Tongue (tissue), 2 donors: ENCODE results near the gene KIF1B. TPM values are rescaled to one million over a fixed set of nuclear protein-coding genes. Genes with fewer than 3 reads are reported as not detected.
"Not testable (repeated sequence)": the region's sequence is repeated elsewhere in the genome, so short reads cannot be mapped to it uniquely, and the experiment has no call there.

Experiments
- DNase-seq: peaks from one replicate; pipeline ENCODE4 v3.0.0-alpha.2; 2015
- total RNA-seq: library from RNA; depleted of rRNA; stranded (reverse); fragments of >200 nt; gene quantifications from one replicate; pipeline ENCODE4 v1.2.3, GENCODE V29; 2014

Gene KIF1B
- total RNA-seq, 1 donor from 2014 or later: 301 TPM

- DNase-seq: peak; percentile 85
These were observed 177.5 kb downstream of the KIF1B start for GRCh38 chr1:10387677-10388386.

- no peak for DNase-seq
These were observed 178.0 kb downstream of the KIF1B start for GRCh38 chr1:10388387-10388715.

DNA sequence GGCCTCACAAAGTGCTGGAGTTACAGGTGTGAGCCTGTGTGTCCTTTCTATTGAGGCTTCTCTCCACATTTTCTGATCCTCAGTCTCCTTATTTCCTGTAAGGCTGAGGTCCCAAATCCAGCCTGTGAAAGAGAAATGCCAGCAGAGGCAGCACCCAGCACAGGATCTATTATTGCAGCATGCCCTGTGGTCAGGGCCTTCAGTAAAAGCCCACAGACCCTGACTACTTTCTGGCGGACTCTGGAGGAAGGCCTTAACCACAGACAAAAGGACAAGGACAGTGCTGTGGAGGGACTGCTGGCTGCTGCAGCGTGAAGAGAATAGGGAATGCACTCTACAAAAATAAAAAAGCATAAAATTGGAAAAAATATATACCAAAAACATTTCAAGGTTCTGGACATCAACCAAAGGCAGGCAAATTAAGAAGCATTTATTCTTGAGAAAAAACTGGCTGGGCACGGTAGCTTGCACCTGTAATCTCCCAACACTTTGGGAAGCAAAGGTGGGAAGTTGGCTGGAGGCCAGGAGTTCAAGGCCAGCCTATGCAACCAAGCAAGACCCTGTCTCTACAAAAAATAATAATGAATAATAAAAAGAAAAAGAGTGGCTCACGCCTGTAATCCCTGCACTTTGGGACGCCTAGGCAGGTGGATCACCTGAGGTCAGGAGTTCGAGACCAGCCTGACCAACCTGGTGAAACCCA, 179.1 kb downstream of the KIF1B start:
- no peak for DNase-seq

DNA sequence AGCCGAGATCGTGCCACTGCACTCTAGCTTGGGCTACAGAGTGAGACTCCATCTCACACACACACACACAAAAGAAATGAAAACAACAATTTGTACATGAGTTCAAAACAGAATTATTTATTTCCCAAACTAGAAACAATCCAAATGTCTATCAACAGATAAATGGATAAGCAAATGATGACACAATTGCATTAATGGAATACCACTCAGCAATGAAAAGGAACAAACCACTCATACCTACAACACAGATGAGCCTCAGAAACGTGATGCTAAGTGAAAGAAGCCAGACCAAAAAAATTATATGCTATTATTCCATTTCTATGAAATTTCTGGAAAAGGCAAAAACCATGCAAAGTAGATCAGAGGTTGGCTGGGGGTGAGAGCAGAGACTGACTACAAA, 186.5 kb downstream of the KIF1B start:
- DNase-seq: no peak

- no peak for DNase-seq
These were observed 187.9 kb downstream of the KIF1B start for GRCh38 chr1:10398278-10398733.

DNA sequence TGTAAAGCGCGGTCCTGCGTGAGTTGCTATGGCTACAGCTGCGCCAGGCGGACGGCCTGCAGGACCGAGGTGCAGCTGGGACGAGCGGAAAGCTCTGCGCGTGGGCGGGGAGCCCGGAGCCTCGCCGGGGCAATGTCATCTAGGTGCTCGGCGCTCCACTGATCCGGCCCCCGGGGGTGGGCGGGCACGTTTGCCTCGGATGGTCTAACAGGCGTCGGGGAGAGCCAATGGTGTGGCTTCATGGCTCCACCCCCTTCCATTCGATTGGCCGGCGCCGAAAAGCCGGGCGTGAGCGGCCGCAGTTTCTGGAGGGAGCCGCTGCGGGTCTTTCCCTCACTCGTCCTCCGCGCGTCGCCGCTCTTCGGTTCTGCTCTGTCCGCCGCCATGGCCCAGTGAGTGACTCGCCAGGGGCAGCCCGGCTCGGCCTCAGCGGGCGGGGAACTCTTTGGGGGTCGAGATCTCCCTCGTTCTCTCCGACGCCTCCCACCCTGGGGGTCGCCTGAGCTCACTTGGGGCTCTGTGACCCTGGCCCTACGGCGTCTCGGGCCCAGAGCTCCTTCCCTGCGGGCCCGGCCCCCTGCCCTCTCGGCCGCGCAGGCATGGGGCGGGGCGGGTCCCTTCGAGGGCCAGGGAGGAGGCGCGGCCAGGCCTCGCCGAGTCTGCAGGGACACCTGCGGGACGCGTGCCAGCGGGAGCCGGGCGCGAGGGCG, 188.5 kb downstream of the KIF1B start, which contains the start of gene PGD:
PGD (plus strand) TSS at position 331 of the 710 bp plus-strand sequence; CDS start at position 385, 54 bp downstream.
- peak; percentile 99 for DNase-seq

- DNase-seq: no peak
These were observed 189.1 kb downstream of the KIF1B start for GRCh38 chr1:10399444-10399941.

GRCh38 chr1:10400013-10400412, 189.6 kb downstream of the KIF1B start:
- no peak for DNase-seq

DNA sequence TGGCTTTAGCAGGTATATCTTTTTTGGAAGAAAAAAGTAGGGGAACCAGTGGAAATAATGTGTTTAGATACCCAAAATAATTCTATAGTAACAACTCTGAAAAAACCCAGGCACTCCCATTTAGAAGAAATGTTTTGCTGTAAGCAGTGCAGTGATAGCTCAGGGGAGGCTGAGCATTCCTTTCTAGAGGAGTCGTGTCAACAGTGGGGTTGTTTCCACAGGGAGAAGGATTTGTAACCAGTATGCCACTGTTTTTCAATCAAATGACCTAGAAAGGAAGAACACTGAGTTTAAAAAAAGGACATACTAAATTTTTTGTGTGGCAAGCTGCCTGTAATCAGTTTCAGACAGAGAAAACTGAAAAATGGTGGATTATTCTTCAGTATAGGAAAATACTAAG, 190.9 kb downstream of the KIF1B start:
- DNase-seq: no peak

GRCh38 chr1:10402729-10403274, 192.4 kb downstream of the KIF1B start:
- DNase-seq: no peak

- DNase-seq: no peak
These were observed 196.8 kb downstream of the KIF1B start for GRCh38 chr1:10407201-10407600.

DNA sequence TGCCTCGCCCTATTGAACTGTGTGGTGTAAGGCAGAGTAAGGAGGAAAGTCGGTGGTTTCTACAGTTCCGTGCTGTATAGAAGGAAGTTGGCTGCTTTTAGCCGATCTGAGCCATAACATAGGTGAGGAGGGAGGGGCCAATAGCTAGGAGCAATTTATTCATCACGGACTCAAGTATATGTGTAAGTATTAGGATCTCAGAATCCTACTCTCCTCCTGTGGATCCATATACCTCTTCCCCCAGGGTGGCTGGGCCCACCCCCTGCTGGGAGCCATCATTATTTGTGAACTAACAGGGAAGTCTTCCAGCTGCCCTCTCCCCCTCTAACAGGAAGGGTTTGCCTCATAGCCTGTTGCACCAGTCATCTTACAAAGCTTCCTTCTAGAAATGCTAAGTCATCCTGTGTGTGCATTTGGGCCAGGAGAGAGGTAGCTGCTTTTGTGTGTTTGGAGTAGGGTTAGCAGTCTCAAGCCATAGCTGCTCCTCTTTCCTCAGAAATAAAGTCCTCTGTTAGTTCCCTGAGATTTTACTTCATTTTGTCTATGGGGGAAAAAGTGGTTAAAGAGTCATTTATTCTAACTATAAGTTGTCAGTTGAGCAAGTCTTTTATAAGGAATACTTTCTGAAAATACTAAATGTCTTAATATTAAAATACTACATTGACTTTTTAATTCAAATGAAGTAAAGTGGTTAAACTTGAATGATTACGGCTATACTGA, 205.0 kb downstream of the KIF1B start:
- no peak for DNase-seq

DNA sequence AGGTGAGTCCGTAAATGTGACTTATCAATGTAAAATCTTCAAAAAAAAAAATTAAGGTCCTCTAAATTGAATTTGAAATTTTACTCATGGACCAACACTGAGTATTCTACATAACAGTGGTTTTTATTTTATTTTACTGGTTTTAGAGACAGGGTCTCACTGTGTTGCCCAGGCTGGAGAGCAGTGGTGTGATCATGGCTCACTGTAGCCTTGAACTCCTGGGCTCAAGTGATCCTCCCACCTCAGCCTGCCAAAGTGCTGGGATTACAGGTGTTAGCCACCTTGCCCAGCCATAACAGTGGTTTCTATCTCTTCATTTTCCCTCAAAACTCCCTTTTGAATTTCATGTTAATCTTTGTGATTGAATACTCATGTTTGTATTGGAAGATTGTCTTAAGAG, 205.6 kb downstream of the KIF1B start:
- DNase-seq: not testable (repeated sequence)

DNA sequence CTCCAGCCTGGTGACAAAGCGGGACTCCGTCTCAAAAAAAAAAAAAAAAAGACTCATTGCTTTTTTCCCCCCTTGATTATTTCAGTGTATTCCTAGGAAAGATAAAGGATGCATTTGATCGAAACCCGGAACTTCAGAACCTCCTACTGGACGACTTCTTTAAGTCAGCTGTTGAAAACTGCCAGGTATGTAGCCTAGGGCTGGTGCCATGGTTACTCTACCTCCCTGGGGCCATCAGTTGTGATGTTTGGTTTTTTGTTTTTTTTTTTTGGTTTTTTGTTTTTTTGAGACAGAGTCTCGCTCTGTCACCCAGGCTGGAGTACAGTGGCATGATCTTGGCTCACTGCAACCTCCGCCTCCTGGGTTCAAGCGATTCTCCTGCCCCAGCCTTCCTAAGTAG, 208.4 kb downstream of the KIF1B start:
- not testable (repeated sequence) for DNase-seq

DNA sequence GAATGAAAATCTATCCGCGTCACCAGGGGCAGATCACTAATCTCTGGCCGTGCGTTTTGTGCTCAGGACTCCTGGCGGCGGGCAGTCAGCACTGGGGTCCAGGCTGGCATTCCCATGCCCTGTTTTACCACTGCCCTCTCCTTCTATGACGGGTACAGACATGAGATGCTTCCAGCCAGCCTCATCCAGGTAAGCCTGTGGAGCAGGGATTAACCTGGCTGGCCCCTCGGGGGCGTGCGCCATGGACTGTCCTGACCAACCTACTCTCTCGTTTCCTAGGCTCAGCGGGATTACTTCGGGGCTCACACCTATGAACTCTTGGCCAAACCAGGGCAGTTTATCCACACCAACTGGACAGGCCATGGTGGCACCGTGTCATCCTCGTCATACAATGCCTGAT, 209.0 kb downstream of the KIF1B start:
- no peak for DNase-seq

- no peak for DNase-seq
These were observed 211.3 kb downstream of the KIF1B start for GRCh38 chr1:10421637-10422036.

- DNase-seq: peak; percentile 80
These were observed 213.7 kb downstream of the KIF1B start for GRCh38 chr1:10424034-10424433.

DNA sequence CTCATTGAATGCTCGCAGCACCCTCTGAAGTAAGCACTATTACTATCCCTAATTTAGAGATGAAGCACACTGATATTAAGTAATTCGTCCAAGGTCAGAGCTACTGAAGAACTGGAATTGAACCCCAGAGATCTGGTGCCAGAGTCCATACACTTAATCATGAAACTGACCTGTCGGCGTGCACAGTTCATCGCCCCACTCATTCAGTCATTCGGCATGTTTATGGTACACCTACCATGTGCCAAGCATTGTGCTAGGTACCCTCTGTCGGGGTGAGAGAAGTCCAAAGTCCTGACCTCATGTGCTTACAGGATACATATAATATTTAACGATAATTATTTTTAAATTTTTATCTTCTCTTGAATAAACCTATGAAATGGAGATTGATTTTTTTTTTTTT, 214.3 kb downstream of the KIF1B start:
- no peak for DNase-seq

GRCh38 chr1:10425826-10426534, 215.6 kb downstream of the KIF1B start:
- DNase-seq: not testable (repeated sequence)

DNA sequence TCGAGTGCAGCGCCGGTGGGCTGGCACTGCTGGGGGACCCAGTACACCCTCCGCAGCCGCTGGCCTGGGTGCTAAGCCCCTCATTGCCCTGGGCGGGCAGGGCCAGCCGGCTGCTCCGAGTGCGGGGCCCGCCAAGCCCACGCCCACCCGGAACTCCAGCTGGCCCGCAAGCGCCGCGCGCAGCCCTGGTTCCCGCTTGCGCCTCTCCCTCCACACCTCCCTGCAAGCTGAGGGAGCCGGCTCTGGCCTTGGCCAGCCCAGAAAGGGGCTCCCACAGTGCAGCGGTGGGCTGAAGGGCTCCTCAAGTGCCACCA, 216.1 kb downstream of the KIF1B start:
- DNase-seq: not testable (repeated sequence)

- no peak for DNase-seq
These were observed 218.6 kb downstream of the KIF1B start for GRCh38 chr1:10428984-10429383.

DNA sequence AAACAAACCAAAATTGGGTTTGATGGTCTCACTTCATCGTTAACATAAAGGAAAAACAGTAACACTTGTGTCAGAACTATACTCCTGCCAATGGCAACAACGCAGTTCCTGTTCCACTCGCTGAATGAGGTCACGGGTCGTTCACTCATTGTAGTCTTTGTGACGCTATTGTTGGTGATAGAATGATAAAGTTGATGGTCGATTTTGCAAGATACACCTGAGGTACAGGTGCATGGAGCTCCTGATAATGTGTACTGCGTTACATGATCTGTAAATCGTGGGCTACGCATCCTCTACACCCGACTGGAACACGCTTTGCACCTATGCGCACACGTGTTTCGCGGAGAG, 219.5 kb downstream of the KIF1B start:
- no peak for DNase-seq
